DMS 273 (cell line): ENCODE results near the gene MOV10L1.

ENCODE experiments used
- DNase-seq: peaks from one replicate; lab custom pipeline; 2025; ENCODE audit not compliant: unreplicated experiment; lab: John Stamatoyannopoulos, UW

Gene MOV10L1

DNA sequence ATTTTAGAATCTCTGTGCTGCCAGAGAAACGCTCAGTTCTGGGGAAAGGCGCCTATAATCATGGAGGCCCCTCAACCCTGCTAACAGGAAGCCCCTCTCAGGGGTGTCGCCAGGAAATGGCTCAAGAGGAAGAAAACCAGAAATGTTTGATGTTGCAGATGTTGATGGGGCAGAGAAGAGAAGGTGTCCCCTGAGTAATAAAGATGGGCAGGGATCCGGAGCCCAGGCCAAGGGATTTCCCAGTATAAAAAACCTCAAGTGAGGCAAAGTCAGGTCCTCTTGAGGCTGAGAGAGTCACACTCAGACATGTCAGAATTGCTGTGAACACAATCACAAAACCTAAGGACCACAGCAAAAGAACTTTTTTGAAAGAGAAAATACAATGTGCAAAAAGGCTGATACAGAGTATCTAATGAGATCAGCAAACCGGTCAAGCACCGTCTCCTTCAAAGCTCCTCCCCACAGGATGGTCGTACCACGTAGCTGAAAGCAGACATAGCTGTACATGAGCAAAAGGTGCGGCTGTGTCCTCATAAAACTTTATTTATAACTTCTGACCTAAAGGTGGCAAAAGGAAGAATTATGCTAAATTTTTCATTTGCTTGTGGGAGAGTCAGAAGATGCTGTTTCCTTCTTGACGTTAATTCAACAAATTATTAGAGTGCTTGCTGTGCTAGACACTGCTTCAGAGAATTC is 12.2 kb downstream of the MOV10L1 start:
- no peak for DNase-seq

DNA sequence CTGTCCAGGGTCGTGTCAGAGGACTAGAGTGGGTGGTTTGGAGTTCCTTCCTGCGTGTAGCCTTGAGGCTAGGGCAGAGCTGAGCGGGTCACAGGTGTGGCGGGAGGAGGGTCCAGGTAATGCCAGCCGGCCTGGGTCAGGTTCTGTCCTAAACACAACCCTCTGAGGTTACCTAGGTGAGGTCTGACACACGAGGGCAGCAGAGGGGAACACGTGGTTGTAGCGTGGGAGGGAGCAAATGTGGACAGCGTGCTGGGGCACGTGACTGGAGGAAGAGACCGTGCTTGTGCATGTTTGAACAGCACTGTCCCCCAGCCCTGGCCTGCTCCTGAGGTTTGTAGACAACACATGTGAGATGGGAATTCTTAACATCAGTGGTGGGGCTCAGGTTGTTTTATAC is 13.1 kb downstream of the MOV10L1 start:
- DNase-seq, result peak; percentile 13

DNA sequence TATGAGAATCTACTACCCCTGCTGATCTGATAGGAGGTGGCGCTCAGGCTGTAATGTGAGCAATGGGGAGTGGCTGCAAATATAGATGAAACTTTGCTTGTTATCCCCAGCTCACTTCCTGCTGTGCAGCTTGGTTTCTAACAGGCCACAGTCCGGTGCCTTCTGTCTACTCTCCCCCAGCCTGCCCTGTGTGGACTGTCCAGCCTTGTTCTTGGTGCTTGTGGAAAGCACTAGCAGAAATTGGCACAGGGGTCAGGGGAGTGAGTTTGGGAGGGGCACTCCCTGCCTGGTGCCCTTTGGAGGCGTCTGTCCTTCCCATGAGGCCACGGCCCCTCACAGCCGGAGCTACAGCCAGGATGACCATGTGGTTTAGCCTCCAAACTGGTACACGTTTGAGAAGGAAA is 14.3 kb downstream of the MOV10L1 start:
- DNase-seq, result no peak

- DNase-seq, result no peak
Measured at GRCh38 chr22:50105208-50106100, 15.6 kb downstream of the MOV10L1 start.

GRCh38 chr22:50107529-50107928 is 17.7 kb downstream of the MOV10L1 start:
- no peak for DNase-seq

GRCh38 chr22:50111056-50111455 is 21.2 kb downstream of the MOV10L1 start:
- no peak for DNase-seq

DNA sequence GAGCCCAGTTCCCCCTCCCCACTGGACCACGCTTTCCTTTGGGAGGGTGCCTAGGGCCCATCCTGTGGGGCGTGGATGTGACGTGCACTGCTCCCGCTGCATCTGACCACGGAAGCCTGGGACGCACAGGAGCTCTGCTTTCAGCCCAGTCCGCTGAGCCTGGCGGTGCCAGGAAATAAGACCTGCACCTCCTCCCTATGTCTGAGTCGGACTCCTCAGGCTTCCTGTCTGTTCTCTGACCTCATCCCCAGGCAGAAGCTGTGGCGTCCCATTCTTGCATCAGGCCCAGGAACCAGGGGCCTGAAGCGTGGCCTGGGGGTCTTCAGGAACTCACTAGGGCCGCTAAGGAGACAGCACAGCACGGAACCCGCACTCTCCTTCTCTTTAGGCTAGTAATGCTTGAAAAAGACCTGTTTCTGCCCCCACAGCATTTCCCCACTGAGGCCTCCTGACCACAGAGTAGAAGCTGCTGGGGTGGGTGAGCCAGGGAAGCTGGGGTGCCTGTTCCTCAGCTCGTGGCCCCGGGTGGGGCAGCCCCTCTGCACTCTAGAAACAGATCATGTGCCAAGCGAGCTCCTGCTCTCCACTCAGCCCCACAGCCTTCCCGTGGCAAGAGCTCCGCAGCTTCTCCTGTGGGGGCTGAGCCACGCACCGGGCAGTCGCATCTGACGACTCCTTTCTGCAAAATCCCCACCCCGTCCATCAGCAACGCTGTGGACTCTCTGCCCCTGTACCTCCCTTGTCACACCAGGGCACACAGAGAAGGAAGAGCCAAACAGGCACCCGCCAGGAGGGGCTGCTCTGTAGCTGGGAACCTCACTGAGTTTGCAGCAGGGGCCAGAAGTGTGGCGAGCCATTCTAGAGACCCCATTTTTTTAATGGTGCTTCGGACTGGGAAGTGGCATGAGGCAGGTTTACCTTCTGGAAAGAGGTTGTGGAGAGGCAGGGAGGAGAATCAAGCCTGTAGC is 22.6 kb downstream of the MOV10L1 start:
- DNase-seq, result no peak

DNA sequence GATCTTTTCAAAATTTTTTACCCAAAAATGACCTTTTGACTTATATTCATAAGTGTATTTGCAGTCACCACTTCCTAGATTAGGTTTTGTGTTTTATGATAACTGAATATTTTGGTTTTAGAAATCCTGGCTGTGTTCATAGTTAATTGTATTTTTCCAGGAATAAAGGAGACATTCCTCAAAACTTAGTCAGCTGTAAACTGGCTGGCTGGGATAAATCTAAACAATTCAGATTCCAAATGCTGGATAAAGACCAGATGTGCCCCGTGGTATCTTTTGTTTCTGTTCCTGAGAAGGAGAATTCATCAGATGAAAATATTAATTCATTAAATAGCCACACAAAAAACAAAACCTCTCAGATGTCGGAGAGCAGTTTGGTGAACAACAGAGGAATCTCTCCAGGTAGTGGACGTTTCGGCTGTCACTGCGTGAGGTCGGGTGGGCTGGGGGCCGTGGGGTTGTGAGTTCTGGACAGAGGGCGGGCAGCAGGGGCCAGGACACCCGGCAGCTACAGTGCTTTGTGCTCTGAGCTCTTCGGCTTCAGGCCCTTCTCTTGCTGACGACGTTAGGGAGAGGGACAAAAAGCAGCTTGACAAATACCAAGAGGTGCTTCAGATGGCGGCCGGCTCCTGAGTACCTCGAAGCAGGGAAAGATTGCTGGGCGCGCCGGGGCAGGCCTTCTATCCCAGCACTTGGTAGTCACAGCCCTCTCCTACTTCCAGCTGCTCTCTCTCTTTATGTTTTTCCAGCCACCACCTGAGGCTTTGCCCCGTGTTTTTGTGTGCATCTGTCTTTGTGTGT is 24.6 kb downstream of the MOV10L1 start:
- DNase-seq, result no peak

GRCh38 chr22:50115693-50116092 is 25.9 kb downstream of the MOV10L1 start:
- no peak for DNase-seq

DNA sequence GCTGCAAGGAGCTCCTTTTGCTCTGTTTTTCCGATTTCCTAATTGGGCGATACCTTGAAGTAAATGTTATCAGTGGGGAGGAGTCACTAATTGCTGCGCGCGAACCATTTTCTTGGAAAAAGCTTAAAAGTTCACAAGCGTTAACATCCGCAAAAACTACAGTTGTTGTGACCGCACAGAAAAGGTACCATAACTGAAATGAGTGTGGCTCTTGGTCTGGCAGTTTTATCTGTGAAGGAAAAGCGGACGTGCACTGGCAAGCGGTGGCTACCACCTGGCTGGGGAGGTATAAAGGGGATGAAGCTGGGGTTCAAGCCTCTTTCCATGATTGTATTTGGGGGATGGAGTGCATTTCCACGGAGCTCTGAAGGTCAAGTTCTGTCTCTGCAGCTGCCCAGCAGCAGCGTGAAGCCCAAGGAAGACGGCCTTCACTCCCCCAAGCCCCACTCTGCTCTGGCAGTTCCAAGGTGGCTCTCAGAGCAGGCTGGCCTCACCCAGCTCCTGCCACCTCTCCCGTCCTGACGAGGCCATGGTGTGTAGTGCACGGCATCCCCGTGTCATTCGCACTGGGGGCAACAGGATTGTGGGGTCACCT is 27.5 kb downstream of the MOV10L1 start:
- DNase-seq, result no peak

DNA sequence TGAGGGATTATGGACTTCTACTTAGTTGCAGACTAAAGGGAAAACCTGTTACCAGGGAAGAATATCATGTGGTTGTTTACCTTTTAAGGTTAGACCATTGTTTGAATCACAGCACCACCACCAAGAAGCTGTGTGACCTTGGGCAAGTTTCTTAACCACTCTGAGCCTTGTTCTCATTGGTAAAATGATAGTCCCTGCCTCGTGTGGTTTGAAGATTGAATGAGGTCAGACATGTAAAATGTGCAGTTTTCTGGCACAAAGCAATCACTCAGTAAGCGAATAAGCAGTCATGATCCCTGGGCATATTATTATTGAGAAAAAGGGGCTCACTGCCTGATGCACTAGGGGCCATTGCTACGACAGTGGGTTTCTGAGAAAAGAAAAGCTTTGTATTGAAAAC is 28.3 kb downstream of the MOV10L1 start:
- no peak for DNase-seq

GRCh38 chr22:50118557-50119168 is 28.9 kb downstream of the MOV10L1 start:
- DNase-seq, result no peak

- DNase-seq, result no peak
Measured at GRCh38 chr22:50119169-50119767, 29.5 kb downstream of the MOV10L1 start.

GRCh38 chr22:50119768-50120251 is 30.0 kb downstream of the MOV10L1 start:
- DNase-seq, result no peak

- DNase-seq, result no peak
Measured at GRCh38 chr22:50121202-50121740, 31.5 kb downstream of the MOV10L1 start.

- DNase-seq, result no peak
Measured at GRCh38 chr22:50123119-50123518, 33.3 kb downstream of the MOV10L1 start.

DNA sequence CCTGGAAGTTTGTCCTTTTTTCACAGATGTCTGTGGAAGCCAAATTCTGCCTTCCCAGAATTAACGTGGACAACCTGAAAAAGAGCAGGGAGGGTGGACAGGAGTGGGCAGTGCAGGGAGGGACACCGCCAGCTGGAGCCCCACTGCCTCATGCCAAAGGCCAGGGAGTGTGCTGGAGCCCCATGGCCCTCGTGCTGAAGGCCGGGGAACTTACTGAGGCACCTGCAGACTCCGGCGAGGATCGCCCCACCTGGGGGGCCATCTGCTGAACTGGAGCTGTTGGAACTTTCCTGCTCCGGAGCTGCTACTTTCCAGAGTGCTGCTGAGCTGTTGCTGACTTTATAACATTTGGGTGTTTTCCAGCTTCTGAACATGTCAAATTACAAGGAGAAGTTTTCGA is 35.2 kb downstream of the MOV10L1 start:
- DNase-seq, result no peak

DNA sequence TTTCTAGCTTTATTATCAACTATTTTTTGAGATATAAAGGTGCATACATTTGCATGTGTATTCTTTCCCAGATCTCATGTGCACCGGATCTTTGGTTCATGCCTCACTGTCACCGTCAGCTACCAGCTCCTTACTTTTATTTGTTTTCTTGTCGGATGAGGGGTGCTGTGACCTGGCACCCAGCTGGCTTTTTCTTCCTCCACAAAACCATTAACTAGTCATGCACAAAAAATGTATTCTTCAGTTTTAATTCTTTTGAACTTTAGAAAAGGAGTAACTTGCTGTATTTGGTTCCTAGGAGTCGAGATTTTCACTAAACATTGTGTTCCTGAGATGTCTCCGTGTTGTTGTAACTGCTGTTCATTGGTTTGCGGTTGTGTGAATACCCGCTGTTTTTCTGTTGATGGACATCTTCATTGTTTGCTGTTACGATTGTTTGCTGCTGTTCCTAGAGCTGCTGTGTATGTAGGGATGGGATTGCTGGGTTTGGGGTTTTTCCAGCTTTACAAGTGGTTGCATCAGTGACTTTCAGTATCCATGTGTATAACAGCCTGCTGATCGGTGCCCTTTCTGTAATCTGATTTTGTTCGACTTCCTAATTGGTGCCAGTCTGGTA is 39.4 kb downstream of the MOV10L1 start:
- no peak for DNase-seq
